Mononuclear cell (primary cell): ENCODE measurements around the gene FOXD4L3. TPM values are rescaled to one million over a fixed set of nuclear protein-coding genes. Genes with fewer than 3 reads are reported as not detected.
"Not testable (repeated sequence)": the region's sequence is repeated elsewhere in the genome, so short reads cannot be mapped to it uniquely, and the experiment has no call there.

Source experiments
- H3K27me3 ChIP-seq: 2 replicates; pipeline ENCODE4 v1.6.0; 2011; ENCODE audit warnings: low read length, control low read depth; ENCODE audit not compliant: insufficient read depth
- H3K4me1 ChIP-seq: 2 replicates; pipeline ENCODE4 v1.5.1; 2011; ENCODE audit warnings: mild to moderate bottlenecking, low read length, control low read depth; ENCODE audit not compliant: insufficient read depth
- H3K4me3 ChIP-seq: 2 replicates; pipeline ENCODE4 v1.5.1; 2011; ENCODE audit warnings: mild to moderate bottlenecking, low read length, moderate library complexity
- H3K9me3 ChIP-seq: 2 replicates; pipeline ENCODE4 v1.5.1; 2011; ENCODE audit warnings: low read depth, mild to moderate bottlenecking, control low read depth, low read length
- total RNA-seq: library from RNA; depleted of rRNA; stranded (reverse); fragments of >200 nt; gene quantifications from one replicate; pipeline ENCODE4 v1.2.3, GENCODE V29; 2012

The FOXD4L3 gene
- total RNA-seq: not detected

- H3K4me3 ChIP-seq: not testable (repeated sequence)
Measured at GRCh38 chr9:68302567-68302966, at the start of gene FOXD4L3. Gene FOXD4L3 (plus strand): TSS chr9:68302867. CDS start chr9:68302952, 85 bp downstream.

GRCh38 chr9:68281041-68281440 is 21.6 kb upstream of the FOXD4L3 start:
- H3K4me3 ChIP-seq, H3K4me1 ChIP-seq, H3K9me3 ChIP-seq, H3K27me3 ChIP-seq: not testable (repeated sequence)

More at GRCh38 chr9:68302567-68302966, at the start of gene FOXD4L3:
- not testable (repeated sequence) for H3K27me3 ChIP-seq, H3K4me1 ChIP-seq, H3K9me3 ChIP-seq

GRCh38 chr9:68303771-68304170 is 1.1 kb downstream of the FOXD4L3 start:
- not testable (repeated sequence) for H3K9me3 ChIP-seq, H3K4me3 ChIP-seq, H3K27me3 ChIP-seq, H3K4me1 ChIP-seq

- H3K4me3 ChIP-seq, H3K27me3 ChIP-seq, H3K4me1 ChIP-seq, H3K9me3 ChIP-seq: not testable (repeated sequence)
Measured at GRCh38 chr9:68304212-68304611, 1.5 kb downstream of the FOXD4L3 start.

GRCh38 chr9:68304777-68305176 is 2.1 kb downstream of the FOXD4L3 start:
- not testable (repeated sequence) for H3K9me3 ChIP-seq, H3K27me3 ChIP-seq, H3K4me3 ChIP-seq, H3K4me1 ChIP-seq

GRCh38 chr9:68305680-68306285 is 3.1 kb downstream of the FOXD4L3 start:
- not testable (repeated sequence) for H3K9me3 ChIP-seq, H3K4me1 ChIP-seq, H3K4me3 ChIP-seq, H3K27me3 ChIP-seq

GRCh38 chr9:68306391-68306964 is 3.8 kb downstream of the FOXD4L3 start:
- not testable (repeated sequence) for H3K4me3 ChIP-seq, H3K27me3 ChIP-seq, H3K4me1 ChIP-seq, H3K9me3 ChIP-seq

GRCh38 chr9:68307127-68307526 is 4.5 kb downstream of the FOXD4L3 start:
- not testable (repeated sequence) for H3K4me1 ChIP-seq, H3K9me3 ChIP-seq, H3K27me3 ChIP-seq, H3K4me3 ChIP-seq

- not testable (repeated sequence) for H3K4me1 ChIP-seq, H3K27me3 ChIP-seq, H3K9me3 ChIP-seq, H3K4me3 ChIP-seq
Measured at GRCh38 chr9:68307654-68308053, 5.0 kb downstream of the FOXD4L3 start.

- H3K4me1 ChIP-seq, H3K9me3 ChIP-seq, H3K4me3 ChIP-seq, H3K27me3 ChIP-seq: not testable (repeated sequence)
Measured at GRCh38 chr9:68311208-68311607, 8.5 kb downstream of the FOXD4L3 start.

- H3K4me3 ChIP-seq, H3K9me3 ChIP-seq, H3K4me1 ChIP-seq, H3K27me3 ChIP-seq: not testable (repeated sequence)
Measured at GRCh38 chr9:68318209-68318608, 15.5 kb downstream of the FOXD4L3 start.

GRCh38 chr9:68323749-68324148 is 21.1 kb downstream of the FOXD4L3 start:
- H3K4me1 ChIP-seq, H3K27me3 ChIP-seq, H3K4me3 ChIP-seq, H3K9me3 ChIP-seq: not testable (repeated sequence)

- not testable (repeated sequence) for H3K4me3 ChIP-seq, H3K27me3 ChIP-seq, H3K9me3 ChIP-seq, H3K4me1 ChIP-seq
Measured at GRCh38 chr9:68324518-68324917, 21.9 kb downstream of the FOXD4L3 start.

- H3K4me1 ChIP-seq, H3K4me3 ChIP-seq, H3K9me3 ChIP-seq, H3K27me3 ChIP-seq: not testable (repeated sequence)
Measured at GRCh38 chr9:68329106-68329505, 26.4 kb downstream of the FOXD4L3 start.

- H3K4me3 ChIP-seq, H3K27me3 ChIP-seq, H3K9me3 ChIP-seq, H3K4me1 ChIP-seq: not testable (repeated sequence)
Measured at GRCh38 chr9:68330531-68331173, 28.0 kb downstream of the FOXD4L3 start.

- not testable (repeated sequence) for H3K27me3 ChIP-seq, H3K4me3 ChIP-seq, H3K9me3 ChIP-seq, H3K4me1 ChIP-seq
Measured at GRCh38 chr9:68332122-68332521, 29.5 kb downstream of the FOXD4L3 start.
